IPS-18c (cell line): ENCODE data around the gene TUBAL3.

ENCODE experiments used
- H3K4me3 ChIP-seq: 2 replicates; pipeline ENCODE4 v1.7.0; 2013; ENCODE audit warnings: low read depth, mild to moderate bottlenecking, low read length, moderate library complexity; ENCODE audit not compliant: insufficient read depth
- H3K9me3 ChIP-seq: one replicate; pipeline ENCODE4 v1.6.1; 2013; ENCODE audit warnings: mild to moderate bottlenecking, low read length, moderate library complexity; ENCODE audit not compliant: control insufficient read depth, insufficient read depth

The TUBAL3 gene

GRCh38 chr10:5404208-5405041 is at the start of gene TUBAL3:
TSS of gene TUBAL3 (minus strand) at chr10:5404828. CDS start at chr10:5404792, 36 bp downstream.
- H3K4me3 ChIP-seq: no peak within 1 kb of the TSS
- no peaks in the 10 kb centered on the region for H3K9me3 ChIP-seq

- Histone ChIP-seq H3K9me3 (no peaks in the 10 kb centered on the region), H3K4me3 (no peak overlapping the region)
Observed at GRCh38 chr10:5453749-5454489, 49.3 kb upstream of the TUBAL3 start.

- H3K4me3 ChIP-seq: no peak overlapping the region
Observed at GRCh38 chr10:5450605-5451384, 46.2 kb upstream of the TUBAL3 start.

GRCh38 chr10:5449823-5450222 is 45.2 kb upstream of the TUBAL3 start:
- H3K9me3 ChIP-seq: no peaks in the 10 kb centered on the region
- no peak overlapping the region for H3K4me3 ChIP-seq

More at GRCh38 chr10:5450605-5451384, 46.2 kb upstream of the TUBAL3 start:
- no peaks in the 10 kb centered on the region for H3K9me3 ChIP-seq

- Histone ChIP-seq H3K4me3 (no peak overlapping the region), H3K9me3 (no peaks in the 10 kb centered on the region)
Observed at GRCh38 chr10:5449227-5449626, 44.6 kb upstream of the TUBAL3 start.

- Histone ChIP-seq H3K9me3 (no peaks in the 10 kb centered on the region), H3K4me3 (no peak overlapping the region)
Observed at GRCh38 chr10:5448333-5449001, 43.8 kb upstream of the TUBAL3 start.

GRCh38 chr10:5447611-5448071 is 43.0 kb upstream of the TUBAL3 start:
- H3K4me3 ChIP-seq: peak overlapping the region; percentile 34

GRCh38 chr10:5447056-5447455 is 42.4 kb upstream of the TUBAL3 start:
- no peaks in the 10 kb centered on the region for H3K9me3 ChIP-seq
- H3K4me3 ChIP-seq: no peak overlapping the region

More at GRCh38 chr10:5447611-5448071, 43.0 kb upstream of the TUBAL3 start:
- no peaks in the 10 kb centered on the region for H3K9me3 ChIP-seq

GRCh38 chr10:5446390-5446926 is 41.8 kb upstream of the TUBAL3 start:
- Histone ChIP-seq H3K4me3 (peak overlapping the region; percentile 44), H3K9me3 (no peaks in the 10 kb centered on the region)

- no peaks in the 10 kb centered on the region for H3K9me3 ChIP-seq
- no peak overlapping the region for H3K4me3 ChIP-seq
Observed at GRCh38 chr10:5445006-5445405, 40.4 kb upstream of the TUBAL3 start.

- no peak overlapping the region for H3K4me3 ChIP-seq
- H3K9me3 ChIP-seq: no peaks in the 10 kb centered on the region
Observed at GRCh38 chr10:5443429-5443828, 38.8 kb upstream of the TUBAL3 start.

GRCh38 chr10:5442990-5443370 is 38.4 kb upstream of the TUBAL3 start:
- Histone ChIP-seq H3K9me3 (no peaks in the 10 kb centered on the region), H3K4me3 (no peak overlapping the region)

- no peak overlapping the region for H3K4me3 ChIP-seq
- no peaks in the 10 kb centered on the region for H3K9me3 ChIP-seq
Observed at GRCh38 chr10:5442065-5442989, 37.7 kb upstream of the TUBAL3 start.

GRCh38 chr10:5441106-5441505 is 36.5 kb upstream of the TUBAL3 start:
- Histone ChIP-seq H3K4me3 (no peak overlapping the region), H3K9me3 (no peaks in the 10 kb centered on the region)

GRCh38 chr10:5440206-5440605 is 35.6 kb upstream of the TUBAL3 start:
- H3K9me3 ChIP-seq: no peaks in the 10 kb centered on the region
- no peak overlapping the region for H3K4me3 ChIP-seq

- no peak overlapping the region for H3K4me3 ChIP-seq
- H3K9me3 ChIP-seq: peaks cover 4% of the 10 kb centered on the region
Observed at GRCh38 chr10:5435328-5435727, 30.7 kb upstream of the TUBAL3 start.
